Measurements from ENCODE around the gene SENP3. TPM values are rescaled to one million over a fixed set of nuclear protein-coding genes. Genes with fewer than 3 reads are reported as not detected.

SENP3 gene
- total RNA-seq, 1 experiment from 2014 or later: 113 TPM

GRCh38 chr17:7528842-7529241 lies 32.9 kb upstream of the SENP3 start:
- H3K36me3 ChIP-seq (ENCODE audit: insufficient read depth, low read length, poor library complexity, severe bottlenecking): no peaks in the 10 kb centered on the region
- TF ChIP-seq, protein P1, sequence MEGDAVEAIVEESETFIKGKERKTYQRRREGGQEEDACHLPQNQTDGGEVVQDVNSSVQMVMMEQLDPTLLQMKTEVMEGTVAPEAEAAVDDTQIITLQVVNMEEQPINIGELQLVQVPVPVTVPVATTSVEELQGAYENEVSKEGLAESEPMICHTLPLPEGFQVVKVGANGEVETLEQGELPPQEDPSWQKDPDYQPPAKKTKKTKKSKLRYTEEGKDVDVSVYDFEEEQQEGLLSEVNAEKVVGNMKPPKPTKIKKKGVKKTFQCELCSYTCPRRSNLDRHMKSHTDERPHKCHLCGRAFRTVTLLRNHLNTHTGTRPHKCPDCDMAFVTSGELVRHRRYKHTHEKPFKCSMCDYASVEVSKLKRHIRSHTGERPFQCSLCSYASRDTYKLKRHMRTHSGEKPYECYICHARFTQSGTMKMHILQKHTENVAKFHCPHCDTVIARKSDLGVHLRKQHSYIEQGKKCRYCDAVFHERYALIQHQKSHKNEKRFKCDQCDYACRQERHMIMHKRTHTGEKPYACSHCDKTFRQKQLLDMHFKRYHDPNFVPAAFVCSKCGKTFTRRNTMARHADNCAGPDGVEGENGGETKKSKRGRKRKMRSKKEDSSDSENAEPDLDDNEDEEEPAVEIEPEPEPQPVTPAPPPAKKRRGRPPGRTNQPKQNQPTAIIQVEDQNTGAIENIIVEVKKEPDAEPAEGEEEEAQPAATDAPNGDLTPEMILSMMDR (conservative IDR thresholded peaks at IDR 0.05; ENCODE audit: low read depth, low read length): no peak
- TF ChIP-seq EZH2 (IDR thresholded peaks at IDR 0.05; ENCODE audit: borderline replicate concordance, low read depth, low read length, poor library complexity, severe bottlenecking): no peak
- intact Hi-C loops (cut with micrococcal nuclease; ENCODE audit: unreplicated experiment): no loop called here
- no peak for DNase-seq (ENCODE audit: low spot score)
- no peak overlapping the region for H3K27ac ChIP-seq (ENCODE audit: low read depth, low read length, poor library complexity, severe bottlenecking)
- no TSS peak for BruUV-seq (replicated peaks)
- ChIA-PET CTCF (no interaction called here), POLR2A (ENCODE audit: low non-redundant PET) (no interaction called here)
- H3K27me3 ChIP-seq (replicated peaks; ENCODE audit: insufficient read depth, low read depth, low read length, poor library complexity): no peaks in the 10 kb centered on the region
- H3K4me1 ChIP-seq (ENCODE audit: insufficient read depth, low read length, poor library complexity, severe bottlenecking): no peaks in the 10 kb centered on the region
- H3K9me3 ChIP-seq (ENCODE audit: low read depth, low read length, poor library complexity, severe bottlenecking): peaks cover 9% of the 10 kb centered on the region
- no peak overlapping the region for H3K4me3 ChIP-seq (ENCODE audit: low read depth, low read length, poor library complexity, severe bottlenecking)

DNA sequence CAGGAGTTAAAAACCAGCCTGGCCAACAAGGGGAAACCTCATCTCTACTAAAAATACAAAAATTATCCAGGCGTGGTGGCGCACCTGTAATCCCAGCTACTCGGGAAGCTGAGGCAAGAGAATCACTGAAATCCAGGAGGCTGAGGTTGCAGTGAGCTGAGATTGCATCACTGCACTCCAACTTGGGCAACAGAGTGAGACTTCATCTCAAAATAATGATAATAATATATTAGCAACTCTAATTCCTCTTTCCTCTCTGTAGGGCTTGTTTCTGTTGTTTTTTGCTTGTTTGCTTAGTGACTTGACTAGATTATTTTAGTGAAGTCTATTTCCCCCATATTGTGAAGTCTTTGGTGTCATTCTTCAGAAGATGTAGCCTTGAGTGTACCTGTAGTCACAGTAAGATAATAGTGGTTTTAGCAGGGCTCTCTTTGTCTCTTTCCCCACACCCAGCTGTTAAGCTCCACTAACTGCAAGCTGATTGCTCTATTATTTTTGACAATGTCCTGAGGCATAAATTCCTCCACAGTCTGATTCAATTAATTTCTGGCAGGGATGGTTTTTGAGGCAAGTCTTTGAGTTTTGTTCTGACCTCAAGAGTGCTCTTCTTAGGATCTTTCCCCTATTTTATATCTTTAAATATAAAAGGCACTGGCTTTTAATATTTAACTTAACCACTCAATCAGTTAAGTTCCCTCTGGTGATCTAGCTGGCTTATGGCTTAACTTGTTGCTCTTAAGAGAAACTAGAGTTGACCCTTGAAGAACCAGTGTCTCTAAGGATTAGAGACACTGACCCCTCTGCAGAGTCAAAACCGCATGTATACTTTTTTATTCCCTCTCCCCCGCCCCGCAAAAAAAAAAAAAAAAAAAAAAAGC lies 31.5 kb upstream of the SENP3 start:
- no peak overlapping the region for H3K27ac ChIP-seq (ENCODE audit: low read depth, low read length, poor library complexity, severe bottlenecking)
- peaks cover 9% of the 10 kb centered on the region for H3K9me3 ChIP-seq (ENCODE audit: low read depth, low read length, poor library complexity, severe bottlenecking)
- no peaks in the 10 kb centered on the region for H3K4me1 ChIP-seq (ENCODE audit: insufficient read depth, low read length, poor library complexity, severe bottlenecking)
- no peak for DNase-seq (ENCODE audit: low spot score)
- no peaks in the 10 kb centered on the region for H3K36me3 ChIP-seq (ENCODE audit: insufficient read depth, low read length, poor library complexity, severe bottlenecking)
- no peak overlapping the region for H3K4me3 ChIP-seq (ENCODE audit: low read depth, low read length, poor library complexity, severe bottlenecking)
- ChIA-PET CTCF (no interaction called here), POLR2A (ENCODE audit: low non-redundant PET) (no interaction called here)
- H3K27me3 ChIP-seq (replicated peaks; ENCODE audit: insufficient read depth, low read depth, low read length, poor library complexity): no peaks in the 10 kb centered on the region
- no TSS peak for BruUV-seq (replicated peaks)
- intact Hi-C loops (cut with micrococcal nuclease; ENCODE audit: unreplicated experiment): no loop called here
- TF ChIP-seq, protein P1 (conservative IDR thresholded peaks at IDR 0.05; ENCODE audit: low read depth, low read length): no peak
- no peak for TF ChIP-seq EZH2 (IDR thresholded peaks at IDR 0.05; ENCODE audit: borderline replicate concordance, low read depth, low read length, poor library complexity, severe bottlenecking)

DNA sequence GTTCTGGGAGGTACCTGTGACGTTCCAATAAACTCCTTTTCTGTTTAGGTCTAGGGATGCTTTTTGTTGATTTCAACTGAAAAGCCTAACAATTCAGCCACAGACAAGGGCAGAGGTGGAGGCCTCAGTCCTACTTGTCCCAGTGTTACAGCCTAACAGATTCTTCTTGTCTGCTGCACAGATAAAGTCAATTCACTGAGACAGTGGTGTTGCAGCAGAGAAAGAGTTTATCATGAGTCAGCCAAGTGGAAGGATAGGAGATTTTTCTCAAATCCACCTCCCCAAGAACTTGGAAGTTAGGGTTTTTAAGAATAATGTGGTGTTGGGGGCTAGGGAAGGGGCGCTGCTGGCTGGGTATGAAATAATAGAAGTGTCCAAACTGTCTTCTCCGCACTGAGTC lies 23.7 kb upstream of the SENP3 start:
- H3K4me1 ChIP-seq (ENCODE audit: insufficient read depth, low read length, poor library complexity, severe bottlenecking): no peaks in the 10 kb centered on the region
- H3K36me3 ChIP-seq (ENCODE audit: insufficient read depth, low read length, poor library complexity, severe bottlenecking): no peaks in the 10 kb centered on the region
- intact Hi-C loops (cut with micrococcal nuclease; ENCODE audit: unreplicated experiment): no loop called here
- CTCF ChIA-PET: no interaction called here
- H3K4me3 ChIP-seq (ENCODE audit: low read depth, low read length, poor library complexity, severe bottlenecking): no peak overlapping the region
- TF ChIP-seq EZH2 (IDR thresholded peaks at IDR 0.05; ENCODE audit: borderline replicate concordance, low read depth, low read length, poor library complexity, severe bottlenecking): no peak
- TF ChIP-seq, protein P1 (conservative IDR thresholded peaks at IDR 0.05; ENCODE audit: low read depth, low read length): no peak
- no TSS peak for BruUV-seq (replicated peaks)
- POLR2A ChIA-PET (ENCODE audit: low non-redundant PET): no interaction called here
- peaks cover 10% of the 10 kb centered on the region for H3K9me3 ChIP-seq (ENCODE audit: low read depth, low read length, poor library complexity, severe bottlenecking)
- no peaks in the 10 kb centered on the region for H3K27me3 ChIP-seq (replicated peaks; ENCODE audit: insufficient read depth, low read depth, low read length, poor library complexity)
- no peak for DNase-seq (ENCODE audit: low spot score)
- no peak overlapping the region for H3K27ac ChIP-seq (ENCODE audit: low read depth, low read length, poor library complexity, severe bottlenecking)
